CD14-positive monocyte (primary cell): ENCODE measurements around the gene C9orf153. TPM values are rescaled to one million over a fixed set of nuclear protein-coding genes. Genes with fewer than 3 reads are reported as not detected.

ENCODE experiments used
- DNase-seq, 3 donors: peaks; one replicate each; pipeline ENCODE4 v3.0.0-alpha.2; 2011 to 2022
- H2AFZ ChIP-seq: 2 replicates; pipeline ENCODE4 v1.6.0; 2012; ENCODE audit warnings: mild to moderate bottlenecking, low read depth, low read length, inconsistent platforms; ENCODE audit not compliant: insufficient read depth, poor library complexity, severe bottlenecking
- H3K27ac ChIP-seq, 2 donors: 1 replicate in 1 of 2; 2 replicates in 1 of 2; pipeline ENCODE4 v1.5.1; 2012 to 2013; ENCODE audit warnings: low read length in 2 of 2, control low read depth in 1 of 2, inconsistent platforms in 1 of 2, low read depth in 1 of 2, mild to moderate bottlenecking in 1 of 2
- H3K27me3 ChIP-seq, 2 donors: one replicate each; pipeline versions ENCODE4 v1.6.0 to v1.6.1; 2011 to 2013; ENCODE audit warnings: low read length in 2 of 2; ENCODE audit not compliant: control insufficient read depth in 2 of 2, insufficient read depth in 2 of 2
- H3K36me3 ChIP-seq, 2 donors: replicated peaks in 1 of 2; 1 replicate in 1 of 2; 2 replicates in 1 of 2; pipeline versions ENCODE4 v1.5.1 to v1.6.1; 2012 to 2013; ENCODE audit warnings: low read length in 2 of 2, control low read depth in 1 of 2, inconsistent platforms in 1 of 2, mild to moderate bottlenecking in 1 of 2; ENCODE audit not compliant: insufficient read depth in 2 of 2, control insufficient read depth in 1 of 2
- H3K4me1 ChIP-seq, 2 donors: 1 replicate in 1 of 2; 2 replicates in 1 of 2; pipeline versions ENCODE4 v1.5.1 to v1.6.1; 2012 to 2013; ENCODE audit warnings: low read length in 2 of 2, control low read depth in 1 of 2, inconsistent platforms in 1 of 2, mild to moderate bottlenecking in 1 of 2, moderate library complexity in 1 of 2; ENCODE audit not compliant: insufficient read depth in 2 of 2, control insufficient read depth in 1 of 2
- H3K4me2 ChIP-seq: replicated peaks from 2 replicates; pipeline ENCODE3; 2012; ENCODE audit warnings: low read length, moderate library complexity, mild to moderate bottlenecking; ENCODE audit not compliant: poor library complexity, severe bottlenecking; ENCODE audit errors: extremely low read depth
- H3K4me3 ChIP-seq, 3 experiments: fragments of 200-600 bp in 1 of 3; sonication (generic) in 1 of 3; replicated peaks in 1 of 3; 1 replicate in 2 of 3; 2 replicates in 1 of 3; pipeline ENCODE4 v1.5.1; 2011 to 2013; ENCODE audit warnings: low read length in 3 of 3, mild to moderate bottlenecking in 3 of 3, control low read depth in 2 of 3, low read depth in 2 of 3, inconsistent platforms in 1 of 3, moderate library complexity in 1 of 3
- H3K79me2 ChIP-seq: 2 replicates; pipeline ENCODE4 v1.6.0; 2012; ENCODE audit warnings: mild to moderate bottlenecking, control low read depth, inconsistent platforms, low read length, moderate library complexity; ENCODE audit not compliant: insufficient read depth
- H3K9ac ChIP-seq: 2 replicates; pipeline ENCODE4 v1.6.0; 2017; ENCODE audit warnings: low read length, mild to moderate bottlenecking; ENCODE audit not compliant: insufficient read depth, poor library complexity, severe bottlenecking
- H3K9me3 ChIP-seq, 2 donors: replicated peaks in 1 of 2; 1 replicate in 1 of 2; 2 replicates in 1 of 2; pipeline versions ENCODE4 v1.5.1 to v1.6.1; 2012 to 2013; ENCODE audit warnings: low read length in 2 of 2, control low read depth in 1 of 2; ENCODE audit not compliant: control insufficient read depth in 1 of 2, insufficient read depth in 1 of 2
- H4K20me1 ChIP-seq: 2 replicates; pipeline ENCODE4 v1.6.0; 2012; ENCODE audit warnings: mild to moderate bottlenecking, low read length, control low read depth, moderate library complexity; ENCODE audit not compliant: insufficient read depth
- H3K27ac Mint-ChIP-seq, 7 donors: one replicate each; pipeline ENCODE4 v1.8.0; 2020; ENCODE audit warnings: mild to moderate bottlenecking in 7 of 7, mixed read lengths in 7 of 7, moderate library complexity in 6 of 7, inconsistent platforms in 2 of 7
- H3K27me3 Mint-ChIP-seq, 3 donors: one replicate each; pipeline ENCODE4 v1.8.0; 2021 to 2022; ENCODE audit warnings: low read depth in 3 of 3, mild to moderate bottlenecking in 3 of 3, mixed read lengths in 3 of 3, moderate library complexity in 3 of 3, inconsistent platforms in 1 of 3
- H3K36me3 Mint-ChIP-seq, 2 donors: one replicate each; pipeline ENCODE4 v1.8.0; 2020; ENCODE audit warnings: mixed read lengths in 2 of 2, inconsistent platforms in 1 of 2, mild to moderate bottlenecking in 1 of 2
- H3K4me1 Mint-ChIP-seq: one replicate; pipeline ENCODE4 v1.8.0; 2020; ENCODE audit warnings: mild to moderate bottlenecking, mixed read lengths
- H3K4me3 Mint-ChIP-seq, 2 donors: one replicate each; pipeline ENCODE4 v1.8.0; 2020; ENCODE audit warnings: mild to moderate bottlenecking in 2 of 2, mixed read lengths in 2 of 2, moderate library complexity in 1 of 2
- H3K9me3 Mint-ChIP-seq, 7 donors: one replicate each; pipeline ENCODE4 v1.8.0; 2020 to 2022; ENCODE audit warnings: mixed read lengths in 7 of 7, mild to moderate bottlenecking in 6 of 7, moderate library complexity in 6 of 7, inconsistent platforms in 2 of 7
- WGBS: methylation state at CpG from one replicate; pipeline ENCODE4 v1.1.5; 2013; ENCODE audit warnings: missing lambda C conversion rate; ENCODE audit not compliant: insufficient coverage; 5-methylcytosine and 5-hydroxymethylcytosine counted together
- intact Hi-C, 2 donors: fragments of 100-400 bp; cut with micrococcal nuclease; formaldehyde crosslinking; loops; one replicate each; pipeline versions ENCODE4 v1.15.0 to v1.15.1; 2023
- polyA plus RNA-seq, 3 donors: library from polyadenylated mRNA; depleted of rRNA in 1 of 3; unstranded in 2 of 3; stranded (reverse) in 1 of 3; fragments of 300-500 nt in 2 of 3; fragments of >200 nt in 1 of 3; fragmentation: Illumina TruSeq in 2 of 3; gene quantifications; 1 replicate in 2 of 3; 2 replicates in 1 of 3; pipeline ENCODE4 v1.2.3, GENCODE V29; 2012 to 2021
- TF ChIP-seq, protein P1 (sequence below): fragments of 200-600 bp; IDR thresholded peaks from one replicate; pipeline ENCODE4 v1.8.0; 2022; ENCODE audit warnings: antibody characterized with exemption, mild to moderate bottlenecking

Gene C9orf153
- polyA plus RNA-seq, 3 donors: not detected

DNA sequence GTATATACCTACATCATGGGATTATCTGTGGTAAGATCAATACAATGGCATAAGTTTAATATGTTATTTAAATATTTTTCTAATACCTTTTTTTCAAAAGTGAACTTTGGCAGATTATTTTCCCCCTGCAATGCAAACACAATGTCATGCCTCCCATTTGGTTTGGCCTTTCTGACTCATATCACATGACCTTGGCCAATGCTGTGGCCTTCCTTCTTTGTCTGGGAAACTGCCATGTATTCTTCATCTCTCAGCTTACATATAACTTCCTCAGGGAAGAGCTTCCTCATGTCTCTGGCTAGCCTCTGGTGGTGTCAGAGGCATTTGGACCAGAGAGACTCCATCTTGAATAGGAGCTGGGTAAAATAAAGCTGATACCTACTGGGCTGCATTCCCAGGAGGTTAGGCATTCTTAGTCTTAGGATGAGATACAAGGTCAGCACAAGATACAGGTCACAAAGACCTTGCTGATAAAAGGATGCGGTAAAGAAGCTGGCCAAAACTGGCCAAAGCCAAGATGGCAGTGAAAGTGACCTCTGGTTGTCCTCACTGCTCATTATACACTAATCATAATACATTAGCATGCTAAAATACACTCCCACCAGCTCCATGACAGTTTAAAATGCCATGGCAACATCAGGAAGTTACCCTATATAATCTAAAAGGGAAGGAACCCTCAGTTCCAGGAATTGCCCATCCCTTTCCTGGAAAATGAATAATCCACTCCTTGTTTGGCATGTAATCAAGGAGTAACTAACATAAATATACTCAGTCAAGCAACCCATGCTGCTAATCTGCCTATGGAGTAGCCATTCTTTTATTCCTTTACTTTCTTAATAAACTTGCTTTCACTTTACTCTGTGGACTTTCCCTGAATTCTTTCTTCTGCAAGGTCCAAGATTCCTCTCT lies 76.0 kb downstream of the C9orf153 start:
- H3K79me2 ChIP-seq: no peaks in the 10 kb centered on the region
- intact Hi-C loops: no loop called here
- Mint-ChIP-seq H3K27ac (no peak overlapping the region), H3K36me3 (no peaks in the 10 kb centered on the region), H3K4me1 (no peaks in the 10 kb centered on the region), H3K9me3 (peaks cover 1 to 15% (median 4%) of the 10 kb centered on the region in 7 donors), H3K27me3 (peaks cover 1 to 5% (median 2%) of the 10 kb centered on the region in 3 donors), H3K4me3 (no peak overlapping the region)
- no peak overlapping the region for H3K9ac ChIP-seq
- H3K27ac ChIP-seq: no peak overlapping the region
- no peaks in the 10 kb centered on the region for H3K27me3 ChIP-seq
- TF ChIP-seq, protein P1, sequence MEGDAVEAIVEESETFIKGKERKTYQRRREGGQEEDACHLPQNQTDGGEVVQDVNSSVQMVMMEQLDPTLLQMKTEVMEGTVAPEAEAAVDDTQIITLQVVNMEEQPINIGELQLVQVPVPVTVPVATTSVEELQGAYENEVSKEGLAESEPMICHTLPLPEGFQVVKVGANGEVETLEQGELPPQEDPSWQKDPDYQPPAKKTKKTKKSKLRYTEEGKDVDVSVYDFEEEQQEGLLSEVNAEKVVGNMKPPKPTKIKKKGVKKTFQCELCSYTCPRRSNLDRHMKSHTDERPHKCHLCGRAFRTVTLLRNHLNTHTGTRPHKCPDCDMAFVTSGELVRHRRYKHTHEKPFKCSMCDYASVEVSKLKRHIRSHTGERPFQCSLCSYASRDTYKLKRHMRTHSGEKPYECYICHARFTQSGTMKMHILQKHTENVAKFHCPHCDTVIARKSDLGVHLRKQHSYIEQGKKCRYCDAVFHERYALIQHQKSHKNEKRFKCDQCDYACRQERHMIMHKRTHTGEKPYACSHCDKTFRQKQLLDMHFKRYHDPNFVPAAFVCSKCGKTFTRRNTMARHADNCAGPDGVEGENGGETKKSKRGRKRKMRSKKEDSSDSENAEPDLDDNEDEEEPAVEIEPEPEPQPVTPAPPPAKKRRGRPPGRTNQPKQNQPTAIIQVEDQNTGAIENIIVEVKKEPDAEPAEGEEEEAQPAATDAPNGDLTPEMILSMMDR: no peak
- no peaks in the 10 kb centered on the region for H4K20me1 ChIP-seq
- DNase-seq: no peak
- H3K4me2 ChIP-seq: no peak overlapping the region
- peaks cover 0 to 6% of the 10 kb centered on the region in 2 donors for H3K9me3 ChIP-seq
- no peak overlapping the region for H3K4me3 ChIP-seq
- H3K4me1 ChIP-seq: no peaks in the 10 kb centered on the region
- H3K36me3 ChIP-seq: no peaks in the 10 kb centered on the region
- H2AFZ ChIP-seq: no peak overlapping the region
- WGBS: 100% methylated on average over 1 of the region's 1 CpG

DNA sequence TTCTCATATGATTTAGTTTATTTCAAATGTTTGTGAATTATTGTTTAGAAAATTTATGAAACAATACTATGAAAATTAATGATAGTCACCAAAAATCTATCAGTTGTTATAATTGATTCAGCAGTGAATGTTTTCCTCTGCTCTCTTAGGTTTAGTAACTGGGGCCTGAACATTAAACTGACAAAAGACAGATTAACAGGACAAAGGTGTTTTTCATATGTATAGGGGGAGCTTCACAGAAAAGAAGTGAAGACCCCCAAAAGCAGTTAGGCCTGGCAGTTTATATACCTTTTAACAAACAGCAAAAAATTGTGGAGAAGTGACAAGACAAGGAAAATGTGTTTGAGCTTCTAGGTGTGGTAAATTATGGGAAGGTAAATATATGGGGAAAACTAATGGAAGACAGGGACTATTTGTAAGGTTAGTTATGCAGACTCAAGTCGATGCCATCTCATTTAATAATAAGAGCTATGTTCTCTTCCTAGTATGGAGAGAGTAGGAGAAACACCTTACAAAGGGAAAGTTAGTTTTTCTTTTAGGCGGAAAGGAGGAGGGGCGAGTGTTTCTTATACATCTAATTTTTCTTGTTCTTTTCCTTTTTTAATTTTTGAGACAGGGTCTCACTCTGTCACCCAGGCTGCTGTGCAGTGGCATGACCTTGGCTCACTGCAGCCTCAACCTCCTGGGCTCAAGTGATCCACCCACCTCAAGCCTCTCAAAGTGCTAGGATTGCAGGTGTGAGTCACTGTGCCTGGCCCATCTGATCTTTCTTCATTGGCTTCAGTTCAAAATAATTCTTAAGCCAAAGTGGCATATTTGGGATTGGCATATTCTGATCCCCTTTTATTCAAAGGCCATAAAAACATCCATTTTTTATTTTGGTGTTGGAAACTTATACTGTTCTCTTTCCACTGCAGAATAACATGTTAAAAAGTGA lies 77.8 kb downstream of the C9orf153 start:
- Histone ChIP-seq H3K27ac (no peak overlapping the region), H3K9ac (no peak overlapping the region), H2AFZ (no peak overlapping the region), H3K4me1 (no peaks in the 10 kb centered on the region), H3K36me3 (no peaks in the 10 kb centered on the region), H3K27me3 (no peaks in the 10 kb centered on the region), H3K9me3 (peaks cover 0 to 2% of the 10 kb centered on the region in 2 donors), H4K20me1 (no peaks in the 10 kb centered on the region), H3K79me2 (no peaks in the 10 kb centered on the region), H3K4me2 (no peak overlapping the region), H3K4me3 (no peak overlapping the region)
- TF ChIP-seq, protein P1: no peak
- Mint-ChIP-seq H3K4me3 (no peak overlapping the region), H3K4me1 (no peaks in the 10 kb centered on the region), H3K27ac (no peak overlapping the region), H3K27me3 (peaks cover 1 to 5% (median 2%) of the 10 kb centered on the region in 3 donors), H3K36me3 (no peaks in the 10 kb centered on the region), H3K9me3 (peaks cover 0 to 6% (median 2%) of the 10 kb centered on the region in 7 donors)
- no peak for DNase-seq
- no CpG with 5 or more reads among the region's 3 CpGs for WGBS
- intact Hi-C loops: no loop called here
